HG03025 (cell line): ENCODE data around the gene TLE3.
"Not testable (repeated sequence)": the region's sequence is repeated elsewhere in the genome, so short reads cannot be mapped to it uniquely, and the experiment has no call there.

Source experiments
- ATAC-seq: cut with Tn5 transposase; IDR thresholded peaks from one replicate; pipeline ENCODE4 v1.9.1; 2021; ENCODE audit warnings: mild to moderate bottlenecking, moderate library complexity; ENCODE audit not compliant: unreplicated experiment, low FRiP score

Gene TLE3

GRCh38 chr15:70127288-70127746 is 29.6 kb upstream of the TLE3 start:
- no peak for ATAC-seq

- no peak for ATAC-seq
Observed at GRCh38 chr15:70126362-70126761, 28.6 kb upstream of the TLE3 start.

DNA sequence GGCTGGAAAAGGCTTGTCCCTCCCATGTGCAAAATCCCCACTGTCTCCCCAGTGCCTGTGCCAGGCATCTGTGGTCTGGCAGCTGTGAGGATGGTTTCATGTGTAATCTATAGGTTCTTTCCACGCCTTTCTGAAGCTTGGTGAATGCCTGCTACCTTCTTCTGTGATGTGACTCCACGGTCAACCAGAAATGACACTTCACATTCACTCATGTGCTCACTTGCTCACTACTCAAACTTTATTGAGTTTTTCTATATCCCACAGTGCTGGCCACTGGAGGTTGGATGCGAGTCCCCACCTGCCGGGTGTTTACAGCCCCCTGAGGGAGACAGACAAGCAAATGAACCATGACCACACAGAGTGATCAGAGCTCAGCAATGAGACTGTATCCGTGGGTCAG is 27.9 kb upstream of the TLE3 start:
- ATAC-seq: no peak

DNA sequence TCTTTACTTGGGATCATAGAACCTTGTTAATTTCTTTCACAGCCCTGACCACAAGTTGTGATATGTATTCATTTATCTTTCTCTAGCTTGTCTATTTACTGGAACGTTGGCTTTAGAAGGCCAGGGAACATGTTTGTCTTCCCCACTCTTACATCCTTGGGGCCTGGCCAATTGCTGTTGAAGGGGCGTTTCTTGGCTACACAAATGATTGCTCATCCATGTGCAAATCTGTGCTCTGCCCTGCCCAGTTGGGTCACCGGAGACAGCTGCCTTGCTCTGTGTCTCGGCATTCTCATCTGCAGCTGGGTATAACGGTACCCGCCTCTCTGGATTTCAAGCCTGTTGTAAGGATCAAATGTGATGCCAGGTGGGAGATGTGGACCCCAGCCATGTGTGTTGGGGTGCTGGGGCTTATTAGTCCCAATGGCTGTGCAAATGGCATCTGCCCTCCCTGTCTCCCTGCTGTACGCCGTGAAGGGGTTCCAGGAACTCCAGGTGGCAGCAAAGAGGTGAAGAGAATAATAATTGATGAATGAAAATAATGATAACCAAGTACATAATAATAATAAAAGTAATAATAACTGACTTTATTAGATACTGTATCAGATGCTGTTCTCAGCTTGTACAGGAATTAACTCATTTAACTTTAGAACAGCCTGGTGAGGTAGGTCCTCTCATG is 24.0 kb upstream of the TLE3 start:
- ATAC-seq: no peak

GRCh38 chr15:70120958-70121623 is 23.4 kb upstream of the TLE3 start:
- no peak for ATAC-seq

- no peak for ATAC-seq
Observed at GRCh38 chr15:70119911-70120508, 22.3 kb upstream of the TLE3 start.

- ATAC-seq: no peak
Observed at GRCh38 chr15:70118599-70118998, 20.9 kb upstream of the TLE3 start.

DNA sequence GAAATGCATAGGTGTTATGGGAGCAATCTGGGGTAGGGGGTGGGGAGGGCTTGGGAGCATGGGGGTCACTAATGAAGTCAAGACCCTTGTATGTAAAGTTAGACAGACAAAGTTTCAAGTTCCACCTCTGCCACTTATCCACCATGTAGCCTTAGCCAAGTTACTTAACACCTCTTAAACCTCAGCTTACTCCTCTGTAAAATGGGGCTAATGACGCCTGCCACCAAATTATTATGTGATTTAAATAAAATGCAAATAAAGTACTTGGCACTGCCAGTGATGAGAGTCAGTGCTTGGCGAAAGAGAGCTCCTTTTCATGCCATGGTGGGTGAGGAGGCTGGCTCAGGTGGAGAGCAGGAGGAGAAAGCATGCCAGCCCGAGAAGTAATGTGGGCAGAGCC is 18.6 kb upstream of the TLE3 start:
- no peak for ATAC-seq

DNA sequence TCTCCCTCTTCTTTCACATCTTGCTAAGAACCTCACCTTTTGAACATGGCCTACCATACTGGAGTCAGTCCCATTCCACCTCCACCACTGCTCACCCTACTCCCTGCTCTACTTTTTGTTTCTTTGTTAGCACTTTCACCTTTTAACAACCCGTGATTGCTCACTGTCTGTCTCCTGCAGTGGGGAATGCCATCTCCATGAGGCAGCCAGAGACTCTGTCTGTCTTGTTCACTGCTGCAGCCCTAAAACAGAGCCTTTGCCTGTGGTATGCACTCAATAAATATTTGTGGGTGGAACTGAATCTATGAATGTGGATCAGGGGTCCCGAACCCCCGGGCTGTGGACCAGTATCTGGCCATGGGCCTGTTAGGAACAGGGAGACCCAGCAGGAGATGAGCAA is 16.5 kb upstream of the TLE3 start:
- no peak for ATAC-seq

DNA sequence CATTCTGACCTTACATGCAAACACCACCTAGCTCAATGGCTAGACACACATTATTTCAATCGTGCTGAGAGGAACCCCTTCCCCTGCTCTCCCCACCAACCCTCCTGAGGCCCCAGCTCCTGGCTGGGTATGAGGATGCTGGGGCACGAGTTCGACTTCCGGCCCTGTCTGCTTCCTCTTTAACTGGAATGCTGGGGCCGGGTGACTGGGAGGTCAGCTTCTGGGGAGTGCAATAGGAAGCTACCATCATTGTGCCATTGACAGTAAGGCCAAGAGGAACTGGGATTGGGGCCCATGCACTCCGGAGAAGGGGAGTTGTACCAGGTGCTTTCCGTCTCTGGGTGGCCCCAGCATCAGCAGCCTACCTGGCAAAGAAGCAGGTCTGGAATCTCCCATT is 15.6 kb upstream of the TLE3 start:
- ATAC-seq: no peak

DNA sequence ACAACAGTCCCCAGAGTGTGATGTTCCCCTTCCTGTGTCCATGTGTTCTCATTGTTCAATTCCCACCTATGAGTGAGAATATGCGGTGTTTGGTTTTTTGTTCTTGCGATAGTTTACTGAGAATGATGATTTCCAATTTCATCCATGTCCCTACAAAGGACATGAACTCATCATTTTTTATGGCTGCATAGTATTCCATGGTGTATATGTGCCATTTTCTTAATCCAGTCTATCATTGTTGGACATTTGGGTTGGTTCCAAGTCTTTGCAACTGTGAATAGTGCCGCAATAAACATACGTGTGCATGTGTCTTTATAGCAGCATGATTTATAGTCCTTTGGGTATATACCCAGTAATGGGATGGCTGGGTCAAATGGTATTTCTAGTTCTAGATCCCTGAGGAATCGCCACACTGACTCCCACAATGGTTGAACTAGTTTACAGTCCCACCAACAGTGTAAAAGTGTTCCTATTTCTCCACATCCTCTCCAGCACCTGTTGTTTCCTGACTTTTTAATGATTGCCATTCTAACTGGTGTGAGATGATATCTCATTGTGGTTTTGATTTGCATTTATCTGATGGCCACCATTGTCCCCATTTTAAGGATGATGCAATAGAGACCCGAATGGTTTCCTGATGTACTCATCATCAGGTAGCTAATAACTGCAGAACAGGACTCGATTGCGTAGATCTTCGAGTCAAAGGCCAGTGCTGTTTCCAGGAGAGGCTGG is 15.0 kb upstream of the TLE3 start:
- ATAC-seq: not testable (repeated sequence)

DNA sequence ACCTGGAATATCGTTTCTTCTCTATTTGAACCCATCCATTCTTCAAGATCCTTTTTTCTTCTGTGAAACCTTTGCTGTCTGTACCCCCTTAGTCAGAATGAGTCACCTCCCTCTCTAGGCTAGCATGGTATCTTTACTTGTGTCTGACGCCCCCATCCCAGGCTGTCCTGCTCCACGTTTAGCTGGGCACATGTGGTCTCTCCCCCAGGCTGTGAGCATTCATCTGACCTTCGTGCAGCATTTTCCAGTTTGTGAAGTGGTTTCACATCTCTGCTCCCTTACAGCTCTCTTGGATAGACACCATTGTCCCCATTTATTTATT is 14.3 kb upstream of the TLE3 start:
- no peak for ATAC-seq

DNA sequence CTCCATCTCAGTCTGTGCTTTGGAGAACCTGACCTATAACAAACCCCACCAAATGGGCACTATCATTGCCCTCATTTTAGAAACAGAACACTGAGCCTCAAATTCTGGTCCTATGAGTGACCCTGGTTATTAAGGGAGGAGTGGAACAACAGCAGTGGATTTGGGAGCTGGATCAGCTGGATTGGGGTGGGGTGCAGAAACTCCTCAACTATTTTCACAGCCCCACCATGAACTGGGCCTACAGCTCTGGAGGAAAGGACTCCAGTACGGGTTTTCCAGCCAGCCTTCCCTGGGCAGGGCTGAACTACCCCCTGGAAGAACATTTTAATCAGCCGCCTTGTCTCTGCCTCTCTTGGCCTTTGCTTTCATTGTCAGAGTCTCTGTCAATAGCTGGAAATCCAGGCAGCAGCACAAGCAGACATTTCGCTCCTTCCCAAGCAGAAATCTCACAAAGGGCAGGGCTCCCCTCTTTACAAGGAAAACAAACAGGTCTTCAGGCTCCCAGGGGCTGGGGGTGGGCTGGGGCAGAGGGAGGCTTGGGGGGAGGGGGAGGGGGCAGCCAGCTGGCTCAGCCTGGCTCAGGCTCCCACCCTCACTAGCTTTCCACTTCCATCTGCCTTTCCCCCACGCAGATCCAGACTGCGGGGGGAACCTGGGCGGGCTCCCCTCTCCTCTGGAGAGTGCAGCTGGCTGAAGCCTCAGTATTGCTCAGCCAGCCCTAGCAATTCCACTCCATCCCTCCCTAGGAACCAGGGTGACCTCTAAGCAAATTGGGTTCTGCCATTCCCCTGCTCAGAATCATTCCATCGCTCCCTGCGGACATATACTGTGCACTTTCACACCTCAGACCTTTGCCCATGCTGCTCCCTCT is 13.7 kb upstream of the TLE3 start:
- ATAC-seq: no peak

- no peak for ATAC-seq
Observed at GRCh38 chr15:70109978-70110377, 12.3 kb upstream of the TLE3 start.

GRCh38 chr15:70109531-70109930 is 11.8 kb upstream of the TLE3 start:
- ATAC-seq: no peak

DNA sequence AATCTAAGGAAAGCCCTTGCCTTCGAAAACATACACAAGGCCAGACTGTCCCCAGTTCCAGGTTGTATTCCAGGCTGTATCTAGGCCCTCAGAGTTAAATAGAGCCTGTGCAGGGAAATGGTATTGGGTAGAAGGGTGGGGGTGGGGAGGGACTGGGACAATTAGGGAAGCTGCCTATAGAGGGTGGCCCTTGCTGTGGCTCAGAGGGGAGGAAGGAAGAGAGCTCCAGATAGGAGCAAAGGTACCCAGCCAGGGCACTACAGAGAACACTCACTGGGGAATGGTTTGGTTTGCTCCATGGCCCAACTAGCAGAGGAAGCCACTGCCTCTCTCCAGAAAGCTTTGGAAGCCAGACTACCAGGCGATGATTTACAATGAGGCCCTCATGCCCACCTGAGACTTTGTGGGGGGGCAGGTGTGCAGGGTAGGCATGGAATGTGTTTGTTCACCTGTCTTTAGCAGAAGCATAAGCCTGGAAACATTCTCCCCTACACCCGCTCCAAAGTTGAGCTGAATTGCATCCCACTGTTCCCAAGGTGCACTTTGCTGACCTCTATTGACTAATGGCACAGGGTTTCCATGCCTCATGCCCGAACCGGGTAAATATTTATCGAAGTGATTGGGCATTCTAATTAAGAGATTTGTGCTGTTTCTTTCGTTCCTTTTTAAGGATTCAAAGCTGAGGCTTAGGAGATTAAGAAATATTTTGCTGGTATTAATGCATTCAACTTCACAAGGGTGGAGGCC is 6.3 kb upstream of the TLE3 start:
- ATAC-seq: no peak

GRCh38 chr15:70102827-70103226 is 5.1 kb upstream of the TLE3 start:
- no peak for ATAC-seq

GRCh38 chr15:70101459-70102113 is 3.9 kb upstream of the TLE3 start:
- no peak for ATAC-seq
